GM13976 (cell line): ENCODE measurements around the gene EEF1A2.

ENCODE experiments used
- DNase-seq: peaks from one replicate; pipeline ENCODE4 v3.0.0; 2012; ENCODE audit warnings: low spot score
- CTCF ChIP-seq: IDR thresholded peaks from 2 replicates; pipeline ENCODE4 v1.5.1; 2012; ENCODE audit warnings: borderline replicate concordance, mild to moderate bottlenecking; ENCODE audit not compliant: insufficient read depth; ENCODE audit errors: extremely low read depth, missing control alignments, control extremely low read depth
- in situ Hi-C: fragments of 300-500 bp; cut with MboI; formaldehyde crosslinking; loops from one replicate; pipeline ENCODE4 v1.12.0; 2022; ENCODE audit warnings: low sequenced_read_pairs, mixed read lengths, inconsistent platforms; ENCODE audit not compliant: unreplicated experiment

The EEF1A2 gene

GRCh38 chr20:63495741-63496595 is 2.9 kb downstream of the EEF1A2 start:
- peak; percentile 92 for DNase-seq
- peak; percentile 94 for TF ChIP-seq CTCF

GRCh38 chr20:63495167-63495720 is 3.6 kb downstream of the EEF1A2 start:
- in situ Hi-C loops, result no loop called here
- DNase-seq, result no peak
- TF ChIP-seq CTCF, result no peak

More at GRCh38 chr20:63495741-63496595, 2.9 kb downstream of the EEF1A2 start:
- in situ Hi-C loops, result no loop called here

- DNase-seq, result no peak
- TF ChIP-seq CTCF, result no peak
- in situ Hi-C loops, result no loop called here
These were observed 4.3 kb downstream of the EEF1A2 start for GRCh38 chr20:63494420-63495166.

GRCh38 chr20:63494084-63494419 is 4.8 kb downstream of the EEF1A2 start:
- in situ Hi-C loops, result no loop called here
- DNase-seq, result no peak
- no peak for TF ChIP-seq CTCF

- no peak for DNase-seq
- in situ Hi-C loops, result no loop called here
- no peak for TF ChIP-seq CTCF
These were observed 5.3 kb downstream of the EEF1A2 start for GRCh38 chr20:63493563-63494020.

- TF ChIP-seq CTCF, result no peak
- DNase-seq, result no peak
- in situ Hi-C loops, result no loop called here
These were observed 5.9 kb downstream of the EEF1A2 start for GRCh38 chr20:63492982-63493381.
